WTC11 (cell line): Measurements from ENCODE around the gene AASS. TPM values are rescaled to one million over a fixed set of nuclear protein-coding genes. Genes with fewer than 3 reads are reported as not detected.

Experiments used
- ATAC-seq: fragments of 200-7000 bp; cut with Tn5 transposase; 2 replicates; pipeline ENCODE4 v1.10.0; 2021; ENCODE audit warnings: mild to moderate bottlenecking, moderate library complexity
- CTCF ChIA-PET: fragments of 300-600 bp; sonication (Branson Sonifier 250); formaldehyde crosslinking; loops from one replicate; lab custom pipeline; 2021; ENCODE audit warnings: antibody characterized with exemption; lab: Charles Lee
- POLR2A ChIA-PET: fragments of 350-600 bp; sonication (Branson Sonifier 250); formaldehyde crosslinking; loops from one replicate; lab custom pipeline; 2021; ENCODE audit warnings: antibody characterized with exemption; lab: Charles Lee
- DNase-seq: peaks from one replicate; pipeline ENCODE4 v3.0.0; 2021; ENCODE audit warnings: low spot score
- H3K27ac Mint-ChIP-seq: 2 replicates; pipeline ENCODE4 v1.8.0; 2021; ENCODE audit warnings: mixed read lengths
- H3K27me3 Mint-ChIP-seq: 2 replicates; pipeline ENCODE4 v1.8.0; 2021; ENCODE audit warnings: low read depth, mild to moderate bottlenecking, moderate library complexity, mixed read lengths
- H3K36me3 Mint-ChIP-seq: 2 replicates; pipeline ENCODE4 v1.8.0; 2021; ENCODE audit warnings: mixed read lengths
- H3K4me1 Mint-ChIP-seq: 2 replicates; pipeline ENCODE4 v1.8.0; 2022; ENCODE audit warnings: mixed read lengths
- H3K4me3 Mint-ChIP-seq: 2 replicates; pipeline ENCODE4 v1.8.0; 2021; ENCODE audit warnings: mild to moderate bottlenecking, moderate library complexity, mixed read lengths
- H3K9me3 Mint-ChIP-seq: 2 replicates; pipeline ENCODE4 v1.8.0; 2021; ENCODE audit warnings: mixed read lengths
- ATF6 ChIP-seq: sonication (generic); formaldehyde crosslinking; IDR thresholded peaks from 2 replicates; pipeline ENCODE4 v1.8.1; 2023; ENCODE audit warnings: mild to moderate bottlenecking, missing genetic modification reagents
- E2F5 ChIP-seq: sonication (generic); formaldehyde crosslinking; IDR thresholded peaks from 2 replicates; pipeline ENCODE4 v1.8.1; 2022; ENCODE audit warnings: mild to moderate bottlenecking, moderate library complexity, missing genetic modification reagents
- EMX1 ChIP-seq: fragments of 250-450 bp; sonication (Bioruptor Pico); IDR thresholded peaks from 2 replicates; pipeline ENCODE4 v1.8.0; 2021; ENCODE audit warnings: mild to moderate bottlenecking
- FOXP4 ChIP-seq: sonication (generic); formaldehyde crosslinking; IDR thresholded peaks from 2 replicates; pipeline ENCODE4 v1.8.0; 2022; ENCODE audit warnings: mild to moderate bottlenecking, missing genetic modification reagents
- HMGA2 ChIP-seq: fragments of 250-450 bp; sonication (Bioruptor Pico); IDR thresholded peaks from 2 replicates; pipeline ENCODE4 v1.4.0; 2021; ENCODE audit warnings: mild to moderate bottlenecking, moderate library complexity
- NR1H2 ChIP-seq: sonication (generic); formaldehyde crosslinking; IDR thresholded peaks from 2 replicates; pipeline ENCODE4 v1.9.0; 2021; ENCODE audit warnings: mild to moderate bottlenecking, moderate library complexity, missing genetic modification reagents
- OVOL2 ChIP-seq: fragments of 250-450 bp; sonication (Bioruptor Pico); IDR thresholded peaks from 2 replicates; pipeline ENCODE4 v1.9.0; 2021; ENCODE audit warnings: mild to moderate bottlenecking, borderline replicate concordance
- PRDM15 ChIP-seq: sonication (generic); formaldehyde crosslinking; IDR thresholded peaks from 2 replicates; pipeline ENCODE4 v1.8.0; 2022; ENCODE audit warnings: missing genetic modification reagents
- USF2 ChIP-seq: sonication (generic); formaldehyde crosslinking; IDR thresholded peaks from 2 replicates; pipeline ENCODE4 v1.8.1; 2023; ENCODE audit warnings: mild to moderate bottlenecking, missing genetic modification reagents, moderate library complexity
- ZNF138 ChIP-seq: sonication (generic); formaldehyde crosslinking; conservative IDR thresholded peaks from 2 replicates; pipeline ENCODE4 v1.8.1; 2022; ENCODE audit warnings: mild to moderate bottlenecking, moderate library complexity, missing genetic modification reagents
- ZNF425 ChIP-seq: fragments of 250-450 bp; sonication (Bioruptor Pico); conservative IDR thresholded peaks from 2 replicates; pipeline ENCODE4 v1.9.0; 2021; ENCODE audit warnings: mild to moderate bottlenecking
- ZNF532 ChIP-seq: fragments of 250-450 bp; sonication (Bioruptor Pico); IDR thresholded peaks from 2 replicates; pipeline ENCODE4 v1.9.0; 2021; ENCODE audit warnings: mild to moderate bottlenecking, borderline replicate concordance
- total RNA-seq: library from RNA; stranded (reverse); gene quantifications from 3 replicates; pipeline ENCODE4 v1.2.3, GENCODE V29; 2021

Gene AASS
- total RNA-seq, 1 experiment from 2014 or later = 308 TPM

GRCh38 chr7:122123746-122124145 is 20.3 kb downstream of the AASS start:
- H3K4me1 Mint-ChIP-seq = peaks cover 21% of the 10 kb centered on the region
- H3K9me3 Mint-ChIP-seq = no peaks in the 10 kb centered on the region
- DNase-seq = no peak
- no peak for ATAC-seq
- ChIA-PET POLR2A (no interaction called here), CTCF (interaction anchor here (1.9 kb wide), 1 partner anchor 31 kb away, joined by 5 read pairs; no protein-coding TSS in a partner anchor)
- peak overlapping the region; percentile 4 for H3K27ac Mint-ChIP-seq
- H3K4me3 Mint-ChIP-seq = no peak overlapping the region
- no peaks in the 10 kb centered on the region for H3K27me3 Mint-ChIP-seq
- no peak for TF ChIP-seq FOXP4
- no peak for TF ChIP-seq HMGA2 (CRISPR knock-in tag)
- no peak for TF ChIP-seq OVOL2 (CRISPR knock-in tag)
- peaks cover 84% of the 10 kb centered on the region for H3K36me3 Mint-ChIP-seq

GRCh38 chr7:122118757-122119156 is 25.3 kb downstream of the AASS start:
- Mint-ChIP-seq H3K4me3 (no peak overlapping the region), H3K36me3 (peaks cover 90% of the 10 kb centered on the region), H3K9me3 (no peaks in the 10 kb centered on the region), H3K4me1 (no peaks in the 10 kb centered on the region), H3K27ac (peak overlapping the region; percentile 35), H3K27me3 (no peaks in the 10 kb centered on the region)
- DNase-seq = no peak
- CTCF ChIA-PET = no interaction called here
- POLR2A ChIA-PET = no interaction called here
- no peak for ATAC-seq
- TF ChIP-seq ZNF138 = no peak
- TF ChIP-seq EMX1 = 0 out of 2 replicates have a peak, but pooled peaks have one; percentile 25

GRCh38 chr7:122103064-122103463 is 41.0 kb downstream of the AASS start:
- no peak for TF ChIP-seq E2F5 (CRISPR knock-in tag)
- no peak for TF ChIP-seq ZNF425 (CRISPR knock-in tag)
- TF ChIP-seq ATF6 (CRISPR knock-in tag) = no peak
- TF ChIP-seq, all 79 proteins: peak for 0
- H3K9me3 Mint-ChIP-seq = peaks cover 28% of the 10 kb centered on the region
- H3K27me3 Mint-ChIP-seq = no peaks in the 10 kb centered on the region
- H3K27ac Mint-ChIP-seq = no peak overlapping the region
- CTCF ChIA-PET = interaction anchor here (5.7 kb wide), 1 partner anchor 10 kb away, joined by 23 read pairs; no protein-coding TSS in a partner anchor
- H3K4me1 Mint-ChIP-seq = peaks cover 10% of the 10 kb centered on the region
- DNase-seq (no peak), ATAC-seq (no peak)
- POLR2A ChIA-PET = no interaction called here
- H3K36me3 Mint-ChIP-seq = peaks cover 92% of the 10 kb centered on the region
- H3K4me3 Mint-ChIP-seq = no peak overlapping the region

- Mint-ChIP-seq H3K9me3 (peaks cover 9% of the 10 kb centered on the region), H3K27me3 (no peaks in the 10 kb centered on the region), H3K36me3 (peaks cover 74% of the 10 kb centered on the region), H3K4me1 (peaks cover 7% of the 10 kb centered on the region), H3K27ac (peak overlapping the region; percentile 12; the same call in 1 of the 2 replicates), H3K4me3 (no peak overlapping the region)
- no peak for DNase-seq
- ChIA-PET CTCF (no interaction called here), POLR2A (no interaction called here)
- ATAC-seq = no peak
- no peak for TF ChIP-seq ZNF532
- TF ChIP-seq PRDM15 (CRISPR knock-in tag) = no peak
- TF ChIP-seq NR1H2 = no peak
- no peak for TF ChIP-seq USF2 (CRISPR knock-in tag)
These were observed 44.0 kb downstream of the AASS start for GRCh38 chr7:122100021-122100420.
